ACC112 (cell line): ENCODE data around the gene RESP18.
A peak's percentile ranks its signal among the peaks of the same experiment; 100 is the strongest.

ENCODE experiments used
- H2AFZ ChIP-seq: fragments of 200-600 bp; sonication (generic); one replicate; pipeline ENCODE4 v1.6.0; 2017; ENCODE audit warnings: antibody characterized with exemption, low read length; ENCODE audit not compliant: unreplicated experiment
- H3K27ac ChIP-seq: fragments of 200-600 bp; sonication (generic); 2 replicates; pipeline ENCODE4 v1.5.1; 2014; ENCODE audit warnings: low read depth, mild to moderate bottlenecking, antibody characterized with exemption, low read length, moderate library complexity
- H3K27me3 ChIP-seq: fragments of 200-600 bp; sonication (generic); 2 replicates; pipeline ENCODE4 v1.6.1; 2014; ENCODE audit warnings: mild to moderate bottlenecking, antibody characterized with exemption, low read length, moderate library complexity, mixed read lengths; ENCODE audit not compliant: insufficient read depth
- H3K36me3 ChIP-seq: fragments of 200-600 bp; sonication (generic); 2 replicates; pipeline ENCODE4 v1.6.1; 2016; ENCODE audit warnings: mild to moderate bottlenecking, antibody characterized with exemption, low read length, moderate library complexity, mixed read lengths; ENCODE audit not compliant: insufficient read depth
- H3K4me1 ChIP-seq: fragments of 200-600 bp; sonication (generic); one replicate; pipeline ENCODE4 v1.6.1; 2016; ENCODE audit warnings: low read length, mixed read lengths; ENCODE audit not compliant: insufficient read depth, unreplicated experiment, control insufficient read depth
- H3K4me3 ChIP-seq: fragments of 200-600 bp; sonication (generic); 2 replicates; pipeline ENCODE4 v1.5.1; 2014; ENCODE audit warnings: mild to moderate bottlenecking, low read depth, low read length
- H3K79me2 ChIP-seq: fragments of 200-600 bp; sonication (generic); one replicate; pipeline ENCODE4 v1.6.0; 2016; ENCODE audit warnings: low read length; ENCODE audit not compliant: control insufficient read depth, unreplicated experiment, insufficient read depth

Gene RESP18

DNA sequence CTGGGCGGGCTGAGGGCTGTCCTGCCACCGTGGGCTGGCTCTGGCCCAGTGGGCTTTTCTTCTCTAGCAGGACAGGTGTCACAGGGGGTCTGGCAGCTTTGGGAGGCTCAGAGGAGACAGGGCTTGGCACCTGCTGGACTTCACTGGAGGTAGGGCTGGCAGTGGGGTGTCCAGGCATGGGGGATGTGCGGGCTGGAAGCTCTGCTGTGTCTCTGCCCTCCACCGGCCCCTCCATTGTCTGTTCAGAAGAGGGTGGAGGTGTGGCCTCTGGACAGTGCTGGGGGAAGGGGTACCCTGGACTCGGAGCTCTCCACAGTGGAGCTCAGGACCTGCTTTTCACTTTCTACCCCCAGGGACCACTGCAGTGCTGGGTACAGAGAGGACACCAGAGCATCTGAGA, 32.5 kb downstream of the RESP18 start:
- Histone ChIP-seq H3K27me3 (peaks cover 29% of the 10 kb centered on the region), H3K4me1 (no peaks in the 10 kb centered on the region), H3K36me3 (no peaks in the 10 kb centered on the region), H3K27ac (no peak overlapping the region), H2AFZ (no peak overlapping the region), H3K4me3 (no peak overlapping the region), H3K79me2 (no peaks in the 10 kb centered on the region)

DNA sequence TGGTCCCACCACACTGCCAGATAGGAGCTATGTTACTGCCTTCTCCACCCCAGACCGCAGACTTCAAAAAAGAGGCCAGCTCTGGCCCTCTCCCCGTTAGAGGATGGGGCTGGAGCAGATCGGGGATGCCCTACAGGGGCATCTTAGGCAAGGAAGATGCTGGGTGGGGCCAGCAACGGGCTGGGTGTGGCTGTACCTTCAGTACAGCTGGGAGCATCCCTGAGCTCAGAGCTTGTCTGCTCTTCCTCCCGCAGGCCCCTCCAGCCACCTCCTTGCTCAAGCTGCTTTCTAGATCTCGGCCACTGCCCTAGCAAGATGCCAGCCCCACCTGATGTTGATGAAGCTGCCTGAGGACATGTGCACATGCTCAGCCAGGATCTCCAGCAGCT, 33.2 kb downstream of the RESP18 start:
- Histone ChIP-seq H3K4me1 (no peaks in the 10 kb centered on the region), H3K79me2 (no peaks in the 10 kb centered on the region), H3K27me3 (peaks cover 22% of the 10 kb centered on the region; the same call in 1 of the 2 replicates), H3K36me3 (no peaks in the 10 kb centered on the region), H2AFZ (no peak overlapping the region), H3K27ac (no peak overlapping the region), H3K4me3 (no peak overlapping the region)

GRCh38 chr2:219298759-219299371, 33.7 kb downstream of the RESP18 start:
- no peak overlapping the region for H2AFZ ChIP-seq

GRCh38 chr2:219297766-219298456, 34.6 kb downstream of the RESP18 start:
- no peak overlapping the region for H2AFZ ChIP-seq
- peaks cover 14% of the 10 kb centered on the region; the same call in 1 of the 2 replicates for H3K27me3 ChIP-seq
- H3K27ac ChIP-seq: no peak overlapping the region
- H3K36me3 ChIP-seq: no peaks in the 10 kb centered on the region
- no peaks in the 10 kb centered on the region for H3K4me1 ChIP-seq
- H3K79me2 ChIP-seq: no peaks in the 10 kb centered on the region
- H3K4me3 ChIP-seq: no peak overlapping the region

More at GRCh38 chr2:219298759-219299371, 33.7 kb downstream of the RESP18 start:
- Histone ChIP-seq H3K27me3 (peaks cover 19% of the 10 kb centered on the region; the same call in 1 of the 2 replicates), H3K27ac (no peak overlapping the region), H3K79me2 (no peaks in the 10 kb centered on the region), H3K4me1 (no peaks in the 10 kb centered on the region), H3K36me3 (no peaks in the 10 kb centered on the region), H3K4me3 (no peak overlapping the region)

GRCh38 chr2:219296631-219297391, 35.7 kb downstream of the RESP18 start:
- Histone ChIP-seq H2AFZ (no peak overlapping the region), H3K79me2 (no peaks in the 10 kb centered on the region), H3K27ac (no peak overlapping the region), H3K4me3 (no peak overlapping the region), H3K36me3 (no peaks in the 10 kb centered on the region), H3K27me3 (peaks cover 7% of the 10 kb centered on the region; the same call in 1 of the 2 replicates), H3K4me1 (no peaks in the 10 kb centered on the region)

GRCh38 chr2:219296142-219296541, 36.4 kb downstream of the RESP18 start:
- Histone ChIP-seq H3K36me3 (no peaks in the 10 kb centered on the region), H2AFZ (no peak overlapping the region), H3K79me2 (no peaks in the 10 kb centered on the region), H3K27ac (no peak overlapping the region), H3K4me3 (no peak overlapping the region), H3K4me1 (no peaks in the 10 kb centered on the region), H3K27me3 (0 out of 2 replicates have a peak, but pooled peaks cover under 1% of the 10 kb centered on the region)

- Histone ChIP-seq H3K79me2 (no peaks in the 10 kb centered on the region), H3K4me1 (peaks cover 7% of the 10 kb centered on the region), H3K36me3 (no peaks in the 10 kb centered on the region), H3K27ac (no peak overlapping the region), H2AFZ (peak overlapping the region; percentile 76), H3K4me3 (peak overlapping the region; percentile 73), H3K27me3 (no peaks in the 10 kb centered on the region)
Measured at GRCh38 chr2:219294356-219295351, 37.9 kb downstream of the RESP18 start.

GRCh38 chr2:219293736-219294231, 38.8 kb downstream of the RESP18 start:
- H3K4me1 ChIP-seq: peaks cover 11% of the 10 kb centered on the region
- no peaks in the 10 kb centered on the region for H3K79me2 ChIP-seq
- no peak overlapping the region for H2AFZ ChIP-seq
- H3K27me3 ChIP-seq: no peaks in the 10 kb centered on the region
- H3K27ac ChIP-seq: no peak overlapping the region
- H3K36me3 ChIP-seq: no peaks in the 10 kb centered on the region
- H3K4me3 ChIP-seq: no peak overlapping the region

- Histone ChIP-seq H3K27ac (no peak overlapping the region), H3K79me2 (no peaks in the 10 kb centered on the region), H3K4me3 (no peak overlapping the region), H3K27me3 (no peaks in the 10 kb centered on the region), H2AFZ (no peak overlapping the region), H3K36me3 (no peaks in the 10 kb centered on the region), H3K4me1 (peaks cover 11% of the 10 kb centered on the region)
Measured at GRCh38 chr2:219292616-219293015, 39.9 kb downstream of the RESP18 start.
